K562 (cell line): Measurements from ENCODE around the gene NAA38. TPM values are rescaled to one million over a fixed set of nuclear protein-coding genes. Genes with fewer than 3 reads are reported as not detected.

Experiments used
- ATAC-seq: fragments of 200-7000 bp; cut with Tn5 transposase; 3 replicates; pipeline ENCODE4 v1.9.1; 2020; ENCODE audit warnings: moderate library complexity
- BruUV-seq: library from RNA; stranded (reverse); fragments of 400-500 nt; replicated peaks from 2 replicates; lab custom pipeline; 2021; lab: Mats Ljungman, UMichigan
- CTCF ChIA-PET: fragments of 300-600 bp; formaldehyde crosslinking; extraction: SDS; loops from one replicate; lab custom pipeline; 2021; ENCODE audit warnings: low intra/inter-chr PET ratio; lab: Yijun Ruan, JAX
- POLR2A ChIA-PET: fragments of 300-600, 350-650 bp; sonication (Branson Sonifier 250); formaldehyde crosslinking; extraction: SDS; loops from one replicate; lab custom pipeline; 2021; ENCODE audit warnings: antibody characterized with exemption, inconsistent platforms; lab: Yijun Ruan, JAX
- DNase-seq, 4 experiments: peaks; one replicate each; pipeline versions ENCODE4 v3.0.0 to v3.0.0-alpha.2; 2011 to 2018; ENCODE audit warnings: low spot score in 3 of 4, mixed read lengths in 3 of 4; ENCODE audit errors: extremely low read depth in 1 of 4
- FAIRE-seq: peaks from 2 replicates; lab custom pipeline; 2011; peaks lifted over from hg19 to GRCh38; lab: Jason Lieb, UNC
- H2AFZ ChIP-seq: 2 replicates; pipeline ENCODE4 v1.6.0; 2011; ENCODE audit warnings: low read depth, low read length, control low read depth, inconsistent platforms
- H3K27ac ChIP-seq: fragments of 200-600 bp; 3 replicates; pipeline ENCODE4 v1.8.0; 2011; ENCODE audit warnings: low read depth, mild to moderate bottlenecking, control low read depth, inconsistent platforms, low read length, moderate library complexity, mixed read lengths; ENCODE audit errors: extremely low read depth
- H3K27me3 ChIP-seq, 2 experiments: fragments of 300-600 bp in 1 of 2; 2 replicates in 1 of 2; 3 replicates in 1 of 2; pipeline versions ENCODE4 v1.6.0 to v1.8.0; 2011; ENCODE audit warnings: inconsistent platforms in 2 of 2, low read length in 2 of 2, mild to moderate bottlenecking in 1 of 2, mixed read lengths in 1 of 2, moderate library complexity in 1 of 2; ENCODE audit not compliant: control insufficient read depth in 2 of 2, insufficient read depth in 2 of 2
- H3K36me3 ChIP-seq: fragments of 300-600 bp; 3 replicates; pipeline ENCODE4 v1.8.0; 2011; ENCODE audit warnings: mild to moderate bottlenecking, low read length, inconsistent platforms; ENCODE audit not compliant: control insufficient read depth, insufficient read depth
- H3K4me1 ChIP-seq, 2 experiments: fragments of 200-600 bp in 1 of 2; replicated peaks in 1 of 2; 2 replicates in 1 of 2; 3 replicates in 1 of 2; pipeline versions ENCODE4 v1.5.1 to v1.8.0; 2011; ENCODE audit warnings: inconsistent platforms in 2 of 2, low read length in 2 of 2, mild to moderate bottlenecking in 1 of 2, mixed read lengths in 1 of 2, moderate library complexity in 1 of 2; ENCODE audit not compliant: control insufficient read depth in 2 of 2, insufficient read depth in 2 of 2
- H3K4me2 ChIP-seq: 2 replicates; pipeline ENCODE4 v1.6.1; 2011; ENCODE audit warnings: low read length, control low read depth, inconsistent platforms, mixed read lengths; ENCODE audit not compliant: insufficient read depth
- H3K4me3 ChIP-seq: fragments of 200-600 bp; sonication (generic), shearing (Covaris generic); 2 replicates; pipeline ENCODE4 v1.5.1; 2016; ENCODE audit warnings: control low read depth, inconsistent platforms
- H3K79me2 ChIP-seq: fragments of 200-600 bp; 3 replicates; pipeline ENCODE4 v1.8.0; 2011; ENCODE audit warnings: low read length, inconsistent platforms; ENCODE audit not compliant: control insufficient read depth, insufficient read depth
- H3K9ac ChIP-seq, 2 experiments: 2 replicates each; pipeline versions ENCODE4 v1.6.0 to v1.6.1; 2011; ENCODE audit warnings: low read depth in 2 of 2, low read length in 2 of 2, control low read depth in 1 of 2, inconsistent platforms in 1 of 2, mild to moderate bottlenecking in 1 of 2, mixed read lengths in 1 of 2; ENCODE audit not compliant: insufficient read depth in 1 of 2
- H3K9me1 ChIP-seq: one replicate; pipeline ENCODE4 v1.6.0; 2011; ENCODE audit warnings: inconsistent platforms, mild to moderate bottlenecking, low read length, moderate library complexity; ENCODE audit not compliant: control insufficient read depth, insufficient read depth
- H3K9me3 ChIP-seq: replicated peaks from 2 replicates; pipeline ENCODE4 v1.5.1; 2011; ENCODE audit warnings: low read depth, low read length, inconsistent platforms; ENCODE audit not compliant: control insufficient read depth, insufficient read depth
- H4K20me1 ChIP-seq: replicated peaks from 2 replicates; pipeline ENCODE4 v1.6.1; 2011; ENCODE audit warnings: low read length, inconsistent platforms, mixed read lengths; ENCODE audit not compliant: control insufficient read depth, insufficient read depth
- CSDE1 ChIP-seq, 2 experiments: fragments of 450-650 bp; IDR thresholded peaks; 2 replicates each; pipeline ENCODE4 v1.6.1; 2016; ENCODE audit warnings: mild to moderate bottlenecking in 1 of 2
- NR2C1 ChIP-seq, 2 experiments: fragments of 450-650 bp; IDR thresholded peaks; 2 replicates each; pipeline ENCODE4 v1.6.1; 2017; ENCODE audit warnings: mild to moderate bottlenecking in 2 of 2, antibody characterized with exemption in 1 of 2, inconsistent platforms in 1 of 2, missing compliant biosample characterization in 1 of 2, missing genetic modification characterization in 1 of 2
- POLR2G ChIP-seq: fragments of 200-400 bp; formaldehyde crosslinking; IDR thresholded peaks from 2 replicates; pipeline ENCODE4 v1.6.1; 2017; ENCODE audit warnings: low read depth, mild to moderate bottlenecking, antibody characterized with exemption, low read length, moderate library complexity
- RBFOX2 ChIP-seq: fragments of 200-400 bp; formaldehyde crosslinking; IDR thresholded peaks from 2 replicates; pipeline ENCODE4 v1.6.1; 2017; ENCODE audit warnings: low read depth, mild to moderate bottlenecking, low read length, moderate library complexity
- ZNF146 ChIP-seq: IDR thresholded peaks from one replicate; pipeline ENCODE4 v1.6.1; 2018; ENCODE audit warnings: missing compliant biosample characterization; ENCODE audit not compliant: unreplicated experiment
- WGBS: fragments of 100-300 bp; shearing (Covaris generic); methylation state at CpG from one replicate; pipeline ENCODE4 v1.1.6; 2016; ENCODE audit warnings: low coverage, mixed read lengths; ENCODE audit not compliant: insufficient coverage; ENCODE audit errors: missing lambda C conversion rate; 5-methylcytosine and 5-hydroxymethylcytosine counted together
- in situ Hi-C: fragments of 300-500 bp; cut with MboI; formaldehyde crosslinking; loops from 4 replicates; pipeline ENCODE4 v1.15.0; 2018; ENCODE audit warnings: inconsistent platforms, mixed read lengths
- intact Hi-C: fragments of 100-400 bp; cut with micrococcal nuclease; formaldehyde crosslinking; loops from 2 replicates; pipeline ENCODE4 v1.14.2; 2022
- polyA plus RNA-seq, 8 experiments: library from polyadenylated mRNA; depleted of rRNA in 4 of 8; stranded (reverse) in 5 of 8; unstranded in 3 of 8; fragments of >200 nt; fragmentation: Nextera tagmentation in 2 of 8; fragmentation: Illumina TruSeq in 1 of 8; extraction: Ambion mirVana in 2 of 8; extraction: Trizol in 1 of 8; gene quantifications; 2 replicates each; pipeline versions ENCODE4 v1.2.1 to v1.2.3, GENCODE V29; 2011 to 2014; ENCODE audit warnings: inconsistent platforms in 1 of 8, missing spikeins in 1 of 8
- total RNA-seq, 7 experiments: library from RNA; depleted of rRNA in 6 of 7; stranded (reverse); fragments of >200 nt in 6 of 7; fragmentation: Illumina TruSeq in 2 of 7; extraction: Trizol in 2 of 7; gene quantifications; 2 replicates each; pipeline versions ENCODE4 v1.2.1 to v1.2.3, GENCODE V29; 2011 to 2021; ENCODE audit warnings: low replicate concordance in 1 of 7

The NAA38 gene
- total and polyA plus RNA-seq, 9 of the 15 experiments (the other 6 are each of a cell fraction or from before 2014, with no cell fraction given) = 16.4 to 99.8 (median 57.3) TPM

DNA sequence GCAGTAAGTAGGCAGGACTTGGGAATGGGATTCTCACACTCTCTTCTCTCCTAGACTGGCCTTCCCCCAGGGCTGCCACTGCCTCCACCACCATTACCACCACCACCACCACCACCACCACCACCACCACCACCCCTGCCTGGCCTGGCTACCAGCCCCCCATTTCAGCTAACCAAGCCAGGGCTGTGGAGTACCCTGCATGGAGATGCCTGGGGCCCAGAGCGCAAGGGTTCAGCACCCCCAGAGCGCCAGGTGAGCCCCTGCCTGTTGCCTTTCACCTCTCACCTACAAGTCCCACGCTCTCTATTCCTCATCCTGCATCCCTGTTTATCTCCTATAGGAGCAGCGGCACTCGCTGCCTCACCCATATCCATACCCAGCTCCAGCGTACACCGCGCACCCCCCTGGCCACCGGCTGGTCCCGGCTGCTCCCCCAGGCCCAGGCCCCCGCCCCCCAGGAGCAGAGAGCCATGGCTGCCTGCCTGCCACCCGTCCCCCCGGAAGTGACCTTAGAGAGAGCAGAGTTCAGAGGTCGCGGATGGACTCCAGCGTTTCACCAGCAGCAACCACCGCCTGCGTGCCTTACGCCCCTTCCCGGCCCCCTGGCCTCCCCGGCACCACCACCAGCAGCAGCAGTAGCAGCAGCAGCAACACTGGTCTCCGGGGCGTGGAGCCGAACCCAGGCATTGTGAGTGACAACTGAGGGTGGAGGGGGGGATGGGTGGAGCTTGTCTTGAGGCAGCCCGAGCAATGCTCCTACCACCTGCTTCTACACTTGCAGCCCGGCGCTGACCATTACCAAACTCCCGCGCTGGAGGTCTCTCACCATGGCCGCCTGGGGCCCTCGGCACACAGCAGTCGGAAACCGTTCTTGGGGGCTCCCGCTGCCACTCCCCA lies 10.3 kb downstream of the NAA38 start:
- in situ Hi-C loops = no loop called here
- H3K27me3 ChIP-seq = no peaks in the 10 kb centered on the region
- ATAC-seq = no peak
- 91% methylated on average over 6 of the region's 34 CpGs for WGBS
- H3K9me1 ChIP-seq = peaks cover 3% of the 10 kb centered on the region
- peaks cover 59% of the 10 kb centered on the region; the same call in 2 of the 3 replicates for H3K36me3 ChIP-seq
- CTCF ChIA-PET = no interaction called here
- no peak overlapping the region for H3K9ac ChIP-seq
- intact Hi-C loops = no loop called here
- H3K4me2 ChIP-seq = no peak overlapping the region
- no peak overlapping the region for H3K4me3 ChIP-seq
- FAIRE-seq = no peak
- H4K20me1 ChIP-seq = peaks cover 4% of the 10 kb centered on the region; the same call in 1 of the 2 replicates
- TF ChIP-seq NR2C1 (IDR thresholded peaks at IDR 0.05) (peak; percentile 60), NR2C1 (tag; IDR thresholded peaks at IDR 0.05) (no peak), RBFOX2 (peak; percentile 36), CSDE1 (IDR thresholded peaks at IDR 0.05) (no peak), POLR2G (peak; percentile 47; the same call in 1 of the 2 replicates), ZNF146 (CRISPR knock-in tag) (no peak)
- TF ChIP-seq, all 486 proteins: peak for 3
- no peak for DNase-seq
- Histone ChIP-seq H3K27ac (no peak overlapping the region), H3K79me2 (peaks cover 37% of the 10 kb centered on the region), H3K9me3 (no peaks in the 10 kb centered on the region), H3K4me1 (peaks cover 0 to 41% of the 10 kb centered on the region in 2 experiments; a peak in 3 of 5 replicates), H2AFZ (no peak overlapping the region)
- BruUV-seq = no TSS peak
- POLR2A ChIA-PET = interaction anchor here (1.7 kb wide), 1 partner anchor 9 kb away, joined by 7 read pairs; the partner anchor contains the start of gene NAA38
